ENCODE measurements around the gene LYSMD4. TPM values are rescaled to one million over a fixed set of nuclear protein-coding genes. Genes with fewer than 3 reads are reported as not detected.
"Not testable (repeated sequence)": the region's sequence is repeated elsewhere in the genome, so short reads cannot be mapped to it uniquely, and the experiment has no call there.

LYSMD4 gene
- polyA plus RNA-seq, 3 donors: 12.2 to 16.4 (median 15.2) TPM

DNA sequence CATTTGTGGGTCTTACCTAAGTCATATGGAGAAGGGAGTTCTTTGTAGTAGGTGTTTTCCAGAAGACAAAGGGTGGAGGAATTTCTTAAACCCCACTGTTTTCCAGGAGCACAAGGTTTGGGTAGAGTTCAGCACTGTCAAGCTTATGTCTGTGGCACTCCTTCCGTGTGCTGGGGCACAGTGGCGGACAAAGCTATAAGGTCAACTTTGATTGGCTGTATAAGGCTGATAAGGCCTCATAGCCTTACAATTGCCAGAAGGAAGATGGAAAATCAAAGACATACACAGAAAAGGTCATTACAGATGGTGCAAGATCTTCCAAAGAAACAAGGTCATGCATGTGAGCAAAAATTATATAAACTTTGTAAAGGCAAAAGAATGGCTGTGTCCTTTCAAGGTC is 3.5 kb upstream of the LYSMD4 start:
- DNase-seq (ENCODE audit: extremely low read depth in 1 of 11, low read depth in 9 of 11, low spot score in 4 of 11): no peak

DNA sequence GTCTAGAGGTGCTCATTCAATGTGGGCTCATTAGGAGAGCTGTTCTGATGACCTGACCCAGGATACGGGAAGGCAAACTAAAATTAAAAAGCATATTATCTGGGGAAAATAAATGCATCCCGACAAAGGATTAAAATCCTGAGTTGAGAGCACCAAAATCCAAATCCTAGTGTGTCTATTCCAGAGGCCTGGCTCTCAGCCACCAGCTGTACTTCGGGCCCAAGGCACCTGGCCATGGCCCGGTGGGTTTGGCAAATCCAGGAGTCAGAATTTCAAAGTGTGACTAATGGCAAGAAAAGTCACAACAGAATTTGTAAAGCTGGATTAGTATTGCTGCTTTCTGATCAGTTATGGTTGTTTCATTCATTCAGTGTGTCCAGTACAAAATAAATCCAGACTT is 2.6 kb upstream of the LYSMD4 start:
- no peak for DNase-seq (ENCODE audit: extremely low read depth in 1 of 11, low read depth in 9 of 11, low spot score in 4 of 11)

DNA sequence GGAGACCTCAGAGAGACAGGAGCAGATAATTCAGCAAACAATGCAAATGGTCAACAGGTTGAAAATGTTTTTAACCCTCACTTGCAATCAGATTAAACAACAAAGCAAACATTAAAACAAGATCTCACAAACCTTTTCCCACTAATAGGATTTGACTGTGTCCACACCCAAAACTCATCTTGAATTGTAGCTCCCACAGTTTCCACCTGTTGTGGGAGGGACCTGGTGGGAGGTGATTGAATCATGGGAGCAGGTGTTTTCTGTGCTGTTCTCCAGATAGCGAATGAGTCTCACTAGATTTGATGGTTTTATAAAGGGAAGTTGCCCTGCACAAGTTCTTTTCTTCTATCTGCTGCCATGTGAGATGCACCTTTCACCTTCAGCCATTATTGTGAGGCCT is 1.3 kb upstream of the LYSMD4 start:
- no peak for DNase-seq (ENCODE audit: extremely low read depth in 1 of 11, low read depth in 9 of 11, low spot score in 4 of 11)

DNA sequence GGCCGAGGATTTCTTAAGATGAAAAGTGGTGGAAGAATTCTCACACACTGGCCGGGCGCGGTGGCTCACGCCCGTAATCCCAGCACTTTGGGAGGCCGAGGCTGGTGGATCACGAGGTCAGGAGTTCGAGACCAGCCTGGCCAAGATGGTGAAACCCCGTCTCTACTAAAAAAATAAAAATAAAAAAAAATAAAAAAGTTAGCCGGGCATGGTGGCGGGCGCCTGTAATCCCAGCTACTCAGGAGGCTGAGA is 729 bp upstream of the LYSMD4 start:
- not testable (repeated sequence) for DNase-seq (ENCODE audit: extremely low read depth in 1 of 11, low read depth in 9 of 11, low spot score in 4 of 11)

DNA sequence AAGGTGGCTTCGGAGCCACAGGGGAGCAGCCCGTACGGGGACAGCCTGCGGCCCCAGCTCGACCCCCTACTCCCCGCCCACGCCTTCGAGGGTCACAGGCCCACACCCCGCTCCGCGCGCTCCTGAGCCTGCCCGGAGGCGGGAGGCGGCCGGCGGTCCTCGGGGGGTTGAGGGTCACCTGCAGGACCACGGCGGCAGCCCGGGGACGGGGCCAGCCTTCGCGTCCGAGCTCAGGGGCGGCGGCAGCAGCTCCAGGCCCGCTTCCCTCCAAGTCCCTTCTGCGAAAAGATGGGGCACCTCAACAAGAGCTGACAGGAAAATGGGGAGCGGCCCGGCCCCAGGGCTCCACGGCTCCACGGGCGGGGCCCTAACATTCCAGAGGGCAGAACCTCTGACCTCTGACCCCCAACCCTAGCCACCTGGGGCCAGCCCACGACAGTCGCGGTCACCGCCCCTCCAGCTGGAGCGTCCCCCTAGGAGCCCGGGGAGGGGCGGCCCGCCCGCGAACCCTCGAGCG is 428 bp downstream of the LYSMD4 start:
- peak in 2 of 11 donors; percentile 33 to 49 for DNase-seq (ENCODE audit: extremely low read depth in 1 of 11, low read depth in 9 of 11, low spot score in 4 of 11)

DNA sequence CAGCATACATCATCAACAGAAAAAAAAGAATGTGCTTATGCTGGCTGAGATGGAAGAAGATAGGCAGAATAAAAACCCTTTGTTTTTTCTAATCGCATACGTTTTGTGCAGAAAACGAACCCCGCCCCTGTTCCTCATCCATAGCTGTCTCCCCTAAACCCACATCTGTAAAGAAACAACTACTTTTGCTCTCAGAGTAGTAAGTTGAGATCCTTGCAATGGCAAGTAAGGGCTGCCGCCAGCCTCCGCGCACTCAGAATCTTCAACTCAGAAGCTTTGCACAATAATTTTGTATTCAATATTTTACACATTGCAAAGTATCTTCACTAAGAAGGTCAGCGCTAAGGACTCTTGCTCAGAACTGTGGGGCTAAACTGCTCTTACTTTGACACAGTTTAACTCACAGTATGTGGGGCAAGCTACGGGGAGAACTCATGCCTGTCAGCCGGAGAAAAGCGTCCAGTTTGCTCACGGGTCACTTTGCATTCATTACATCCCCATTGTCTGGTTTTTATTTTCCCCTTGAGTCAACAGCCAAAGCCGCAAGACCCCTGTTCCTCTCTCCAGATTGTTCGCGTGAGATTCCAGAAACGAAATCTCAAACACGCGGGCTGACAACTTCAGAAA is 1.0 kb downstream of the LYSMD4 start:
- peak in 1 of 11 donors; percentile 44 for DNase-seq (ENCODE audit: extremely low read depth in 1 of 11, low read depth in 9 of 11, low spot score in 4 of 11)

DNA sequence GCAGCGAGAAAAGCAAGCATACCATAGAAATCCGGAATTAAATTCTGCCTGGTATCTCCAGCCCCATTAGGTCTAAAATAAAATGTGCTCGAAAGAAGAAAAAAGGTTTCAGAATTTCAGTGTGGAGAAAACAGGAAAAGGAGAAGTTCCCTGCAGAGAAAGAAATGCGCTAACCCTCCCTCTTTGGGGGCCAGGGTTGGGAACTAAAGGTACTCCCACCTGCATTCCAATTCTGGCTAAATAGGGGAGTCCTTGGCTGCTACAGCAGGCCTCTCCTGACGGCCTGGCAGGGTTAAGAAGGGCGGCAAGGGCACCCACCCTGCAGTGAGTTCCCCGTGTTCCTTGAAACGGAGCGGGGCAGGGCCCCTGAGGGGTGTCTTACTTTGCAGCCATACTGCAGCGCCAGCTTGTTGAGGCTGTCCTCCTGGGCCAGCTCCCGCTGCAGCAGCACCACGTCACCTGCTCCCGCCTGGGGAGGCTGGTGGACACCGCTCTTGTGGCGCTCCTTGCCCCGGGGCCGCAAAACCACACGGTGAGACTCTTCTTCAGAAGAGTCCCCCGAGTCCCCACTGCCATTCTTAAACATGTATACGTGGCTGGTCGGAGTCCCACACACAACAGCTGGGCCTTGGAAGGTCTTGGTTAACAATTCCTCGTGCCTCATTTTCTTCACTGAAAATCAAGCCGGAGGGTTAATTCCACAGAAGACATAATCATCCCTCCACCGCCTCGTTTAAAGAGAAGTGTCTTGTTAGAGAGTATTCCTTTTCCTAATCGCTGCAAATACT is 1.7 kb downstream of the LYSMD4 start:
- no peak for DNase-seq (ENCODE audit: extremely low read depth in 1 of 11, low read depth in 9 of 11, low spot score in 4 of 11)

DNA sequence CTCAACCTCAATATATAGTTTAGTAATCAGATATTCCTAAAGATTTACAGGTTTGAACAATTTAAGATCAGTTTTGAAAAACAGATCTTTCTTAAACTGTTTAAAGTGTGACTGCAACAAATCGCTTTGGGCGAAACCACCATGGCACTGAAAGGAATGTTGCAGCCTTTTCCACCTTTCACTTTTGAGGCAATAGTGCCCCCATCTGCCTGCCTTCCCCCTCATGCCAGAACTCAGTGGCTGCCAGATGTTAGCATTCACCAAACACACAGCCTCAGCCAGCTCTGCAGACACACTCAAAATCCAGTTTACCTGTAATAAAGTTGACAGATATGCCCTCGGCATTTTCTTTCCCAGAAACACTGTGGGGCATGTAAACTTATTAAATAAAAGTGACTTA is 3.3 kb downstream of the LYSMD4 start:
- DNase-seq (ENCODE audit: extremely low read depth in 1 of 11, low read depth in 9 of 11, low spot score in 4 of 11): no peak

DNA sequence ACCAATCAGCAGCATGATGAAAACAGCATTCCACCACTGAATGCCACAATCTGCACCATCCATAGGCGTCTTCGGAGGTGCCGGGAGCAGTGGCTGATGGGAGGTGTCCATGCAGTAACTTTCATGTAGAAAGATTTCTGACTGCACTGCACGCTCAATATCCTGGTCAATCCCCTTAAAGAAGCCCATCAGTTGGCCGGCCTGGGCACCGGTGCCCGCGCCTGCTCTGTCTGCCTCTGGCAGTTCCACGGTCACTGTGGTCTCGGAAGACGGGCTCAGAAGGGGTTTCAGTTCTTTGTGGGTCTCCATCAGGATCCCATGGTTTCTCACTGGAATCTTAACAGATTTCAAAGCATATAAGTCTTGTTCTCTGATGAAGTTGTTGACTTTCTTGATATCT is 3.9 kb downstream of the LYSMD4 start:
- no peak for DNase-seq (ENCODE audit: extremely low read depth in 1 of 11, low read depth in 9 of 11, low spot score in 4 of 11)

DNA sequence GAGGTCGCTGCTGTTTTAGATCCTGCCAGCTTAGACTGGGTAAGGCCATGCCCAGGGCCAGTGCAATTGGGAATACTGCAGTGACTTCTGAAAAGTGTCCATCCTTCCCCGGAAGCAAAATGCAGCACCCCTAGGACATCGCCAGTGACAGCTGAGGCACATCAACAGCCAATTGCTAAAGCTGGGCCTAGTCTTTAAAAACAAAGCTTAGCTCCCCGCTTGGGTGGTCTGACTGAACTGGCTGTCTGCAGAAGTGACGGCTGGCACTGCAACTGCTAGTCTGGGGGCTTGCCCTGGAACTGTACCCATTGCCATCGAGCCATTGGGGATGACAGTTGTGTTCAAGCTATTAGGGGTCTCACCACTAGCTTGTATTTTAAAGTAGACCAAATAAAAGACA is 4.3 kb downstream of the LYSMD4 start:
- DNase-seq (ENCODE audit: extremely low read depth in 1 of 11, low read depth in 9 of 11, low spot score in 4 of 11): no peak

DNA sequence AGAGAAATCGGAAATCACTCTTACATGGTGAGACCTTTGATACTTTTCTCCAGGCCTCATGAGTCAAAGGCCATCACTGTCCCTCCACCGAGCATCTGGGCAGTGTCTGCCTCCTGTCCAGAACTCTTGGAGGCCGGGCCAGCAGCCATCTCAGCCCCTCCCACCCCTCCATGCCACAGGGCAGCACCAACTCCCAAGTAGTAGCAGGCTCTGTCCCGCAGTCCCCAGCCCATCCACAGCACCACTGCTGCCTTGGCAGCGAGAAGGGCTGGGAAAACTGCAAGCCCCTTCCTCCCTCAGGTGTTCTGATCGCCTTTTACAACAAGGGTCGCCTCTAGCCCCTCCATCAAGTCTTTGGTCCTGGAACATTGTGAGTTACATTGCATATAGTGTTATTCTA is 5.5 kb downstream of the LYSMD4 start:
- no peak for DNase-seq (ENCODE audit: extremely low read depth in 1 of 11, low read depth in 9 of 11, low spot score in 4 of 11)

DNA sequence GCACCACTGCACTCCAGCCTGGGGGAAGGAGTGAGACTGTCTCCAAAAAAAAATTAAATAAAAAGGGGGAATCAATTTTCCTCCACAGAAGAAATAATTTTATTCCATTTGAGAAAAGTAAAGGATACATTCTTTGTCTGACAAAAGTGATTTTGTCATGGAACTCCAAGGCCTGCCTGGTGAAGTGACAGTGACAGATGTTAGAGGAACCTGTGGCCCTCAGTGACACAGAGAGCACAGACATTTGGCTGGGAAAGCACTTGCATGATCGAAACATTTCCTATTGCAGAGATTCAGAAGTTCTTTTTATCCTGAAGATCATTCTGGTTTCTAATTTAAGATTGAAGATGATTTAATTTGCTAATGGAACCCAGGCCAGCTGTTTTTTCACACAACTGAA is 5.9 kb downstream of the LYSMD4 start:
- DNase-seq (ENCODE audit: extremely low read depth in 1 of 11, low read depth in 9 of 11, low spot score in 4 of 11): no peak

DNA sequence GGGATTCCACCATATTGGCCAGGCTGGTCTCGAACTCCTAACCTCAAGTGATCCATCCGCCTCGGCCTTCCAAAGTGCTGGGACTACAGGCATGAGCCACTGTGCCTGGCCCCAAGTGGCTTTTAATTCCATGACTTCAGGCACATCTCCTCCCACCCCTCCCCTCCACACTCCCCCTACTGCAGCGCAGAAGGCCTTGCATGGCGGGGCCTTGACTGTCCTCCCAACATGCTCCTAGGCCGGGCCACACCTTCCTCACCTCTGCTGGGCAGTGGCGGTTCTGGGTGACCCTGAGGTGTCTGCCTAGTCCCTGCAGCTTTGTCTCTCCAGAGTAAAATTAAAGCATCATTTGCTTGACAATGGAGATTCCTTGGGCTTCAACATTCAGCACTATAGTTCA is 6.9 kb downstream of the LYSMD4 start:
- DNase-seq (ENCODE audit: extremely low read depth in 1 of 11, low read depth in 9 of 11, low spot score in 4 of 11): no peak

DNA sequence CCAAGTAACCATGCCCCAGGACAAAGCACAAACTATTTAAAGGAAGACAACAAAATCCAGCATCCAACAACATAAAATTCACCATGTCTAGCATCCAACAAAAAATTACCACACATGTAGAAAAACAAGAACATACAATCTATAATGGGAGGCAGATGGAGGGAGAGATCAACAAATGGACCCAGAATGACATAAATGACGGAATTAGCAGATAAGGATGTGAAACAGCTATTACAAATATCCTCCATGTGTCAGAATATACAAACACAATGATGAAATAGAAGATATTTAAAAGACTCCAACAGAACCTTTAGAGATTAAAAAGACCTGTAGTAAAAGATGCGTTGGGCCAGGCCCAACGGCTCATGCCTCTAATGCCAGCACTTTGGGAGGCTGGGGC is 10.8 kb downstream of the LYSMD4 start:
- DNase-seq (ENCODE audit: extremely low read depth in 1 of 11, low read depth in 9 of 11, low spot score in 4 of 11): no peak

DNA sequence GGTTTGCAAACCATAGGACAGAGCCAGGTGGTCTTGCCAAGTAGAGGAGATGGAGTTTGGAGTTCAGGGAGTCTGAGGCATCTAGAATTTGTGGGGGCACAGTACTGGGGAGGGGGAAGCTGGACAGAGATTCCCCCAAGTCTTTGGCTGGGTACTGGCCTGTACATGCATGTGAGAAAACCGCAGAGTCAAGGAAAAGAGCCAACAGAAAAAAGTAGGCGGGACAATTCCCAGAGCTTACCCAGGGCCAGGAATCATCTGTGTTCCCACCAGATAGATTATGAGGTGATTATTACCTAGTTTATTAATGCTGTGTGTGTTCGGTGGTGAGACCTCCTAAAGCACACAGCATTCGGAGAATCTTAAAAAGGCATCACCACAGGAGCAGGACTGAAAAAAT is 11.3 kb downstream of the LYSMD4 start:
- no peak for DNase-seq (ENCODE audit: extremely low read depth in 1 of 11, low read depth in 9 of 11, low spot score in 4 of 11)

DNA sequence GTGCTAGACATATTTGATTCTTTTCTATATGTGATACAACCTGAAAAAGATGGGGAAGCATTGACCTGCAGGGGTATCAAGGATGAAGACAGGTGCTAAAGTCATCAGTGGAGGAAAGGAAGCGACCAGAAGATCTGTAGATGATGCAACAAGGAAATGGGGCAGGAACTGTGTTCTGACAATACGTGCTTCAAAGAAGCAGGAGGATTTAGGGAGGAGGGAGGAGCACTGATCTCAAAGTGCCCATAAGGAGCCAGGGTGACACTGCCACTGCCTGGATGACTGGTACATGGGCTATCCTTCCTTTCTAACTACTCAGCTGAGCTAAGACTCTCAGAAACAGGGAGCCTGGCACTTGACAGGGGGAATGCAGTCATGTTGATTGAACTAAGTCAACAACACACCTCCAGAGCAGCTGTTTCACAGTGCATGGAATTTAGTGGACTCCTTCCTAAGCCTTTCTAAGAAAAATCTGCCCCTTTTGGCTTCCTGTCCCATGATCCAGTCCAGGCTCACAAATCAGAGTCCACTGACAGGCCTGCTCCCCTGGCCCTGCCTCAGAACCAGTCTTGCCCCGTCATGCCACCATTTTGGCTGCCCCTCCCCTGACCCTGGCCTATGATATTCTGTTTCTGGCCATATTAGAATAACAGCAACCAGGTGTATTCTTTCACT is 12.0 kb downstream of the LYSMD4 start:
- no peak for DNase-seq (ENCODE audit: extremely low read depth in 1 of 11, low read depth in 9 of 11, low spot score in 4 of 11)

DNA sequence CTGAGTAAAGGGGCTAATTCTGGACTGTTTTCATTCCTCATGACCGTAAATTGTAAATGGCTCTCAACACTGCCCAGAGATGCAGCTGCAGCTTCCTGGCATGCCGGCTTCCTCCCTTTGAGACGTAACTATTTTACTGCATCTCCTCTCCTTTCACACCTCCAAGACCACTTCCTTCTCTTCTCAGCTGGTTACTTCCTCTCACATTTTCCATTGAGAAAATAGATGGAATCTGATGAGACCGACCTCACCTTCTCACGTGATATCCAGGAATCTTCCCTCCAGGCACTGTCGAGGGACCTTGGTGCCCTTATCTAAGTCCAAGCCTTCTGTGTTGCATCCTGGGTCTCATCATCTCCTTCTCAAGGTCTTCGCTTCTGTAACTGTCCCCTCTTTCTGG is 12.7 kb downstream of the LYSMD4 start:
- no peak for DNase-seq (ENCODE audit: extremely low read depth in 1 of 11, low read depth in 9 of 11, low spot score in 4 of 11)

DNA sequence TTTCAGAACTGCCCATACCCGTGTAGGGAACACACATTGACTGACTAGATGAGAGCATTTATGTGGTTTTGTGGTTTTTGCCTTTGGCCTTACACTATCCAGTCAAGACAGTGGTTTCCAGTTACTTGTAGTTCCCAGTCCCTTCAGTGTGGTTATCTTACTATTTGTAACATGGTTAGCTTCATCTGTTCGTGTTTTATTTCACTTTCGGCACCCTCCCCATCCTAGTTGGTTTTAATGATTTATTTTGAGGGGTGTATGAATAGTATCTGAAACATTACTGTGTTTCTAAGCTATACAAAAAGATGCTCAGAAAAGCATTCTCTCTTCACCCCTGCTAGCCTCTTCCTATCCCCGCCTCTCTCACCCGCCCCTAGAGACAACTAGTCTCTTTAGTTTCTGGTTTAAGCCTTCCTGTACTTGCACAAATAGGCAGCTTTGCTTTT is 14.1 kb downstream of the LYSMD4 start:
- DNase-seq (ENCODE audit: extremely low read depth in 1 of 11, low read depth in 9 of 11, low spot score in 4 of 11): no peak

DNA sequence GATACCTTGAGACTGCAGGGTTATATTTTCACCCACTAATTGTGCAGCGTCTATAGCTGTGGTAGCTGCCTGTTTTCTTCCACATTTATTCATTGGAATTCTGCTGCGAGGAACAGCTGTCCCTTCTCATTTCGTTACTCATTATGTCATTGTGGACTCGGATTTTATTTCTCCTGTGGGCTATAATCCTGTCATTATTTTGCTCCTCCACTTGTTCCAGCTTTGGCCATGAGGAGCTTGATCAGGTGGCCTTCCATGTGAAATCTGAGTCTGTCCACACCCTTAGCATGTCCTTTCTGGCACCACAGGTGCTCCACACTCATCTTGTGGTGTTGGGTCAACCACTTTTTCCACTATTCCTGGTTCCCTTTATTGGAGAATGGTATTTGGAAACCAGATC is 14.8 kb downstream of the LYSMD4 start:
- DNase-seq (ENCODE audit: extremely low read depth in 1 of 11, low read depth in 9 of 11, low spot score in 4 of 11): peak in 1 of 11 donors; percentile 44

Data from renal cortex interstitium (tissue), 11 donors.